Progenitor cell of endocrine pancreas (in vitro differentiated cells): Measurements from ENCODE around the gene ADRB1. TPM values are rescaled to one million over a fixed set of nuclear protein-coding genes. Genes with fewer than 3 reads are reported as not detected.

Source experiments
- DNase-seq: peaks from one replicate; pipeline ENCODE4 v3.0.0; 2021; ENCODE audit warnings: low spot score; ENCODE audit not compliant: unreplicated experiment
- H3K27ac Mint-ChIP-seq: 2 replicates; pipeline ENCODE4 v1.8.0; 2021; ENCODE audit warnings: mild to moderate bottlenecking, moderate library complexity, mixed read lengths
- H3K27me3 Mint-ChIP-seq: 2 replicates; pipeline ENCODE4 v1.8.0; 2021; ENCODE audit warnings: mixed read lengths
- H3K36me3 Mint-ChIP-seq: 2 replicates; pipeline ENCODE4 v1.8.0; 2022; ENCODE audit warnings: mixed read lengths; ENCODE audit not compliant: insufficient read depth
- H3K4me1 Mint-ChIP-seq: 2 replicates; pipeline ENCODE4 v1.8.0; 2021; ENCODE audit warnings: low read depth, mixed read lengths
- H3K4me3 Mint-ChIP-seq: 2 replicates; pipeline ENCODE4 v1.8.0; 2021; ENCODE audit warnings: low read depth, mild to moderate bottlenecking, moderate library complexity, mixed read lengths
- H3K9me3 Mint-ChIP-seq: 2 replicates; pipeline ENCODE4 v1.8.0; 2021; ENCODE audit warnings: low read depth, mixed read lengths
- long read RNA-seq: library from polyadenylated mRNA; unstranded; transcript quantifications from one replicate; pipeline ENCODE4 v2.0.0, GENCODE V29; 2020
- total RNA-seq: library from RNA; stranded (reverse); gene quantifications from 2 replicates; pipeline ENCODE4 v1.2.1, GENCODE V29; 2021
- TF ChIP-seq, protein P1 (sequence below): fragments of 200-600 bp; sonication (generic); IDR thresholded peaks from one replicate; pipeline ENCODE4 v1.5.0; 2021; ENCODE audit warnings: antibody characterized with exemption, mild to moderate bottlenecking; ENCODE audit not compliant: unreplicated experiment

ADRB1 gene
- not detected in 2 replicates for total RNA-seq
- long read RNA-seq, result 0 reads

DNA sequence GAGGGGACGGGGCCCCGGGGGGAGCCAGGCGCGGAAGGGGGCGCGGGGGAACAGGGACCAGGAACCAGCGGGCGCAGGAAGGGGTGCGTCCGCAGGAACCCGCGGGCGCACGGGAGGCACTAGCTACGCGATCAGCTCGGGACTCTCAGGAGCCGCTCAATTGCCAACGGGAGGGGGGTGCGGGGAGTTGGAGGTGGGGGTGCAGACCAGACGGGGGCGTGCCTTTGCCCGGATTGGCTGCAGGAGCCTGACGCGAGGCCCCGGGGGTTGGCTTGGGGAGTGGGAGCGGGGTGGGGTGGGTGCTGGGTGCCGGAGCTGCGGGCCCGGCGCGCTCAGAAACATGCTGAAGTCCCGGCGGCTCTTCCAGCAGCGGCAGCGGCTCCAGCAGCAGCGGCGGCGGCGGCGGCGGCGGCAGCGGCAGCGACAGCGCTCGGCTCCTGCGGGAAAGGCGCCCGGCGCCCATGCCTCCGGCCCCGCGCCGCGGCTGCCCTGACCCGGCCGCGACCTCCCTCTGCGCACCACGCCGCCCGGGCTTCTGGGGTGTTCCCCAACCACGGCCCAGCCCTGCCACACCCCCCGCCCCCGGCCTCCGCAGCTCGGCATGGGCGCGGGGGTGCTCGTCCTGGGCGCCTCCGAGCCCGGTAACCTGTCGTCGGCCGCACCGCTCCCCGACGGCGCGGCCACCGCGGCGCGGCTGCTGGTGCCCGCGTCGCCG is at the start of gene ADRB1:
TSS of gene ADRB1 (plus strand) at position 335 of the 715 bp plus-strand sequence. CDS start at position 602, 267 bp downstream.
- Mint-ChIP-seq H3K9me3 (no peaks in the 10 kb centered on the region), H3K36me3 (no peaks in the 10 kb centered on the region), H3K4me1 (peaks cover 6% of the 10 kb centered on the region), H3K27me3 (peaks cover 86% of the 10 kb centered on the region), H3K27ac (peak within 1 kb of the TSS; percentile 80), H3K4me3 (peak within 1 kb of the TSS; percentile 74)
- peak; percentile 50 for DNase-seq
- TF ChIP-seq, protein P1, sequence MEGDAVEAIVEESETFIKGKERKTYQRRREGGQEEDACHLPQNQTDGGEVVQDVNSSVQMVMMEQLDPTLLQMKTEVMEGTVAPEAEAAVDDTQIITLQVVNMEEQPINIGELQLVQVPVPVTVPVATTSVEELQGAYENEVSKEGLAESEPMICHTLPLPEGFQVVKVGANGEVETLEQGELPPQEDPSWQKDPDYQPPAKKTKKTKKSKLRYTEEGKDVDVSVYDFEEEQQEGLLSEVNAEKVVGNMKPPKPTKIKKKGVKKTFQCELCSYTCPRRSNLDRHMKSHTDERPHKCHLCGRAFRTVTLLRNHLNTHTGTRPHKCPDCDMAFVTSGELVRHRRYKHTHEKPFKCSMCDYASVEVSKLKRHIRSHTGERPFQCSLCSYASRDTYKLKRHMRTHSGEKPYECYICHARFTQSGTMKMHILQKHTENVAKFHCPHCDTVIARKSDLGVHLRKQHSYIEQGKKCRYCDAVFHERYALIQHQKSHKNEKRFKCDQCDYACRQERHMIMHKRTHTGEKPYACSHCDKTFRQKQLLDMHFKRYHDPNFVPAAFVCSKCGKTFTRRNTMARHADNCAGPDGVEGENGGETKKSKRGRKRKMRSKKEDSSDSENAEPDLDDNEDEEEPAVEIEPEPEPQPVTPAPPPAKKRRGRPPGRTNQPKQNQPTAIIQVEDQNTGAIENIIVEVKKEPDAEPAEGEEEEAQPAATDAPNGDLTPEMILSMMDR, result no peak

DNA sequence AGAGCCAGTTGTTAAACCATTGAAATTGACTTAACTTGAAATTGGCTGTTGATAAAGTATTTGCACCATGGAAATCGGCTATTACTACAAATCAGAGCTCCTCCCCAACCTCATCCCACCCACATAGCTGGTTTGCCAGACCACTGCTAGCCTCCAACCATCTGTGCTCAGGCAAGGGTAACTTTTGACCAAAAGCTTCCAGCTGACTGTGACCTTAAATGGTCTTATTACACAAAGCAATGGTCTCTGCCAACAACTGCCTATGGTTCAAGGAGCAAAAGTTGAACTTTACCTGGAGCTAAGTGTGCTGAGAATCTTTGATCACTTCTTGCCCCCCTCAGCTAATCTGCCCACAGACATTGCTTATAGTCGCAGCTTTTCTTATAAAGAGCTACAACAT is 48.5 kb upstream of the ADRB1 start:
- H3K27ac Mint-ChIP-seq, result no peak overlapping the region
- no peaks in the 10 kb centered on the region for H3K9me3 Mint-ChIP-seq
- peaks cover 28% of the 10 kb centered on the region for H3K27me3 Mint-ChIP-seq
- H3K36me3 Mint-ChIP-seq, result no peaks in the 10 kb centered on the region
- H3K4me3 Mint-ChIP-seq, result no peak overlapping the region
- DNase-seq, result no peak
- TF ChIP-seq, protein P1, result no peak
- H3K4me1 Mint-ChIP-seq, result no peaks in the 10 kb centered on the region

DNA sequence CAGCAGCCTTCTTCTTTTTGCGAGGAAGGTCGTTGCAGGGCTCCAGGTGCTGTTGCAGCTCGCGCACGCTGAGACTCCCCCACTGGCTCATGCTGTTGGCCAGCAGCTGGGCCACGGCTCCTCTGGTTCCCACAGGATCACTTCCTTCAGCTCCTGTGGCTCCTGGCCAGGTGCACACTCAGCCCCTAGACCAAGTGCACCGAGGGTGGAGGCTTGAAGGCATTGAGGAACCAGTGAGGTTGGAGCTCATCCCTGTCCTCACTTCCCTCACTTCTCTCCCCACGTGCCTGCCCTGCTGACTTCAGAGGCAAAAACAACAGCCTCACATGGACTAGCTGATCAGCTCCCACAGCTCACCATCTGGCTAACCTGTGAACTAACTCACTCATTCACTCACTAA is 46.2 kb upstream of the ADRB1 start:
- Mint-ChIP-seq H3K27me3 (peaks cover 26% of the 10 kb centered on the region), H3K27ac (no peak overlapping the region), H3K36me3 (no peaks in the 10 kb centered on the region), H3K4me1 (no peaks in the 10 kb centered on the region), H3K4me3 (no peak overlapping the region), H3K9me3 (no peaks in the 10 kb centered on the region)
- TF ChIP-seq, protein P1, result no peak
- DNase-seq, result no peak

DNA sequence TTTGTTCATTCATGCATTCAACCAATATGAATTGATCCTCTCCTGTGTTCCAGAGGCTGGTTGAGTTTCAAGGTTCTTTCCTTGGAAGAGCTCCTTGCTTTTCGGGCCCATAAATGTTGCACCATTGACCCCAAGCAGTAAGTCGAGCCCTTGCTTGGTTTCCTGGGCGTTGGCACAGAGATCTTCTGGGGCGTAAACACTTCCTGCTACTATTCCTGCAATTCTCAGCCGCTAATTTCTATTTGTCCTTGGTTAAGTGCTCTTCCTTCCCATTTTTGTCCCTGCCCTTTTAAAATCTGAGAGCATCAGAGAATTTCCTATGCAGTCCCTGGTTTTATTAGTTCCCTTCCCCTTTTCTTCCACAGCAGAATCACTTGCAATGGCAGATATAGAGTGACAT is 44.1 kb upstream of the ADRB1 start:
- TF ChIP-seq, protein P1, result no peak
- no peak for DNase-seq
- Mint-ChIP-seq H3K36me3 (no peaks in the 10 kb centered on the region), H3K9me3 (no peaks in the 10 kb centered on the region), H3K4me3 (no peak overlapping the region), H3K27ac (no peak overlapping the region), H3K4me1 (no peaks in the 10 kb centered on the region), H3K27me3 (peaks cover 30% of the 10 kb centered on the region)

DNA sequence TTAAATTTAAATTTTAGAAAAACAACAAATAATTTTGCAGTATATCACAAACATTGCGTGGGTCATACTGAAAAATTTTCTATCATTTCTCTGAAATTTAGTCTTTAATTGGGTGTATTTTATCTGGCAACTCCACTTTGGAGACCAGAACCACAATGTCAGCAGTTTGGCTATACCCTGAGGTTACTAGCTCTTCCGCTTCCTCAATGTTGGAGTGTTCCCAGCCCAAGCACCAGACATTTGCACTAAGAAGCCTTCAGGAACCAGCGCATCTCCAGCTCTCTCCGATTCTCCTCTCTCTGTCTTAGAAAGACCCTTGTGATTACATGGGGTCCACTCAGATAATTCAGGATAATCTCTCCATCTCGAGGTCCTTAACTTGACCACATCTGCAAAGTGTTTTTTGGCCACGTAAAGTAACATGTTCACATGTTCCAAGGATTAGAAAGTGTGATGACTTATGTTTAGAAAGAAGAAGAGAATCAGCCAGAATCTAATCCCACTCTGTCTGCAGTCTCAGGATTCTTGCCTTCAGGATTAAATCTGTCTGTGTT is 43.1 kb upstream of the ADRB1 start:
- TF ChIP-seq, protein P1, result no peak
- no peak for DNase-seq
- Mint-ChIP-seq H3K27me3 (peaks cover 38% of the 10 kb centered on the region), H3K36me3 (no peaks in the 10 kb centered on the region), H3K9me3 (no peaks in the 10 kb centered on the region), H3K4me3 (no peak overlapping the region), H3K27ac (no peak overlapping the region), H3K4me1 (no peaks in the 10 kb centered on the region)
